Occipital lobe (tissue), 3 donors: ENCODE results near the gene GOLGA2. TPM values are rescaled to one million over a fixed set of nuclear protein-coding genes. Genes with fewer than 3 reads are reported as not detected.
A peak's percentile ranks its signal among the peaks of the same experiment; 100 is the strongest.

Source experiments
- DNase-seq: peaks from one replicate; lab custom pipeline; 2025; lab: John Stamatoyannopoulos, UW
- small RNA-seq: library from RNA; depleted of rRNA; stranded (forward); fragments of <200 nt; gene quantifications from one replicate; pipeline ENCODE3, GENCODE V24; 2014
- total RNA-seq: library from RNA; depleted of rRNA; stranded (reverse); fragments of >200 nt; gene quantifications from one replicate; pipeline ENCODE4 v1.2.3, GENCODE V29; 2014

The GOLGA2 gene
- total RNA-seq, 1 donor from 2014 or later = 45.9 TPM

DNA sequence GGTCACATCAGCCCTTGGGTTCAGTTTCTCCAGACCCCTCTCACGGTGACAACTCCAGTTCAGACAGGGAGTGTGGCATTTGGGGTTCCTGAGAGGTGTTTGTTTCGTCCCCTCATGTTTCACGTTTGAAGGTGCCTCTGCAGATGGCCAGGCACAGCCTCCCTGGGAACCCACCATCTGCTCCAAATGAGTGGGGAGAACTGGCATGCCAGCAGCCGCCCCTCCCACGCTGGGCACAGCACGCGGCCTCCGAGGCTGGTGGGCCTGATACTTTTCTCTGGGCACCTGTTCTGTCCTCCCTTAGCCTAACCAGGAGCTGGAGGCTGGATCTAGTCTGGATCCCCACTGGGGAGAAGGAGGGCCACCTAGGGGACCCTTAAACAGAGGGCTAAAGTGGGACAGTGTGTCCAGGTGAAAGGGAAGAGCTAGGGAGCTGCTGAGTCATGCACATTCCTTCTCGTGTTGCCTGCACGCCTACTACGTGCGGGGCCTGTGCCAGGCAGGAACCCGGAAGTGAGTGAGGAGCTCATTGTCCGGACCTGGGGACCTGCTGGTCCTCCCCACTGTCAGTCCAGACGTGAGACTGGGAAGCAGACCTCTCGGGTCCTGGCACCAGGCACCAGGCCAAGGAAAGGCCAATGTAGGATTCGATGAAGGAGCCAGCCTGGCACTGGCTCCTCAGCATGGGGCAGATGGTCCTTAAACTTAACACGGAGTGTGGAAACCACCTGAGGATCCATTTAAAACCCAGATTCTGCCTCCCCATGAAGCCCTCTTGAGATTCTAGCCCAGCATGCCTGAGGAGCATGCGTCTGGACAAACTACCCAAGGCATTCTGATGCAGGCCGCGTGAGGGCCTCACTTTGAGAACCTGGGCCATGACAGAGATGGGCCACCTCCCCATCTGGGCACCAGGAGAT lies 61.0 kb downstream of the GOLGA2 start:
- peak; percentile 52 for DNase-seq

DNA sequence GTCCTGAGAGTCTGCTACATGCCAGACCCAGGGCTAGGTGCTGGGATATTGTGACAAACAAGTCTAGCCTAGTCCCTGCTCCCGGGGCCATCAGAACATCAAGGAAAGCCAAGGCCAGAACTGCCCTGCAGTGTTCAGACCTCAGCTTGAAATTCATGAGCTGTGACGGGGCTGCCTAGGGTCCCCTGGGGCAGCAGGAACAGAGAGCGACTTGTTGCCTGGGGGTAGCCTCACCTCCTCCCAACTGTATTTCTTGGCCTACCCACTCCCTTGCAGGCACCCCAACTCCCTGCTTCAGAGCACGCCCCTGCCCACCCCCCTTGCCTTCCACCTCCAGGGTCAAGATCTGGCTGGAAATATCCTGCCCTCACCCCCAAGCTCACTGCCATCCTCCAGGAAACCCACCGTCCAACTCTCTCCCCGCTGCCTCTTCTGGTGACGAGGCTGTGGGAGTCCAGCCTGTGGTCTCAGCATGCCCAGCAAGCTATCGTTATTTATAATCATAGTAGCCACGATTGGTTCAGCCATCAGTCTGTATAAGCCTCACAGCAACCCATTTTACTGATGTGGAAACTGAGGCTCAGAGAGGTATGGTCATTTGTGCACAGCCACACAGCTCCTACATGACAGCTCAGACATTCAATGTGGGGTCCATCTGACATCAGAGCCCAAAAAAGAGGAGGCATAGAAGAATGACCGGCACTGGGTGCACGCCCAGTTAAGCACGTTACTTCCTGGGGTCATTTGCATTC lies 61.9 kb downstream of the GOLGA2 start:
- DNase-seq = no peak

GRCh38 chr9:128211981-128212281 lies 63.9 kb downstream of the GOLGA2 start:
- DNase-seq = no peak

GRCh38 chr9:128211186-128211980 lies 64.4 kb downstream of the GOLGA2 start:
- no peak for DNase-seq

GRCh38 chr9:128208946-128209669 lies 66.7 kb downstream of the GOLGA2 start:
- DNase-seq = no peak

GRCh38 chr9:128208386-128208785 lies 67.4 kb downstream of the GOLGA2 start:
- DNase-seq = no peak

- no peak for DNase-seq
Observed at GRCh38 chr9:128206916-128207910, 68.6 kb downstream of the GOLGA2 start.

DNA sequence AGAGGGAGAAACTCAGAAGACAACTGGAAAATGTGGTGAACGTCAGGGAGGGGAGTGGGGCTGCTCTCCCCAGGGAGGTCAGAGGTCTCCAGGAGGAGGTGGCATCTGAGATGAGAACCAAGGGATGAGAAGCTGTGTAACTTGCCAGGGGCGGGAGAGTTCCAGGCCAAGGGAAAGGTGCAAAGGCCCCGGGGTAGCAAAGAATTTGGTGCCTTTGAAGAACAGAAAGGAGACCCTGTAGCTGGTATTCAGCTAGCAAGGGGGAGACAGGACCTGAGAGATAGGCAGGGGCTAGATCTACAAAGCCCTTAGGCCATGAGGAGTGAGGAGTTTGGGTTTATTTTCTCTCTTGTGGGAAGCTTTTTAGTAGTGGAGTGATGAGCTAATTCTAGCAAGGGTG lies 69.3 kb downstream of the GOLGA2 start:
- no peak for DNase-seq

Small RNAs within 50 kb of the gene (small RNA-seq; reads per million reads assigned to genes)
- 50.4 reads per million, percentile 95 among the genes with 10 or more reads in this experiment for gene MIR199B
- gene MIR3154 = not detected

Other genes starting within 250 kb of the GOLGA2 start
- gene NAIF1, start 208.7 kb downstream of the GOLGA2 start, total RNA-seq = 6.4 TPM
- 36.0 TPM for gene SLC25A25, start 207.8 kb downstream of the GOLGA2 start, total RNA-seq
- 39.5 TPM for gene PTGES2, start 148.3 kb downstream of the GOLGA2 start, total RNA-seq
- not detected for gene LCN2, start 126.6 kb downstream of the GOLGA2 start, total RNA-seq
- 32.6 TPM for gene BBLN, start 115.7 kb downstream of the GOLGA2 start, total RNA-seq
- 11.5 TPM for gene CIZ1, start 84.4 kb downstream of the GOLGA2 start, total RNA-seq
- 71.7 TPM for gene DNM1, start 72.6 kb downstream of the GOLGA2 start, total RNA-seq
- gene SWI5, start 269 bp upstream of the GOLGA2 start, total RNA-seq = 5.5 TPM
- 24.0 TPM for gene TRUB2, start 46.4 kb upstream of the GOLGA2 start, total RNA-seq
- gene COQ4, start 46.8 kb upstream of the GOLGA2 start, total RNA-seq = 19.5 TPM
- gene SLC27A4, start 64.5 kb upstream of the GOLGA2 start, total RNA-seq = 23.9 TPM
- gene URM1, start 95.4 kb upstream of the GOLGA2 start, total RNA-seq = 21.8 TPM
- gene CERCAM, start 144.8 kb upstream of the GOLGA2 start, total RNA-seq = 10.1 TPM
- gene ODF2, start 180.0 kb upstream of the GOLGA2 start, total RNA-seq = 14.8 TPM
- 18.9 TPM for gene GLE1, start 228.7 kb upstream of the GOLGA2 start, total RNA-seq